HG03354 (cell line): ENCODE results near the gene KNCN.

Experiments
- ATAC-seq: cut with Tn5 transposase; IDR thresholded peaks from one replicate; pipeline ENCODE4 v1.9.1; 2021; ENCODE audit warnings: mild to moderate bottlenecking; ENCODE audit not compliant: unreplicated experiment, poor library complexity, severe bottlenecking

The KNCN gene

DNA sequence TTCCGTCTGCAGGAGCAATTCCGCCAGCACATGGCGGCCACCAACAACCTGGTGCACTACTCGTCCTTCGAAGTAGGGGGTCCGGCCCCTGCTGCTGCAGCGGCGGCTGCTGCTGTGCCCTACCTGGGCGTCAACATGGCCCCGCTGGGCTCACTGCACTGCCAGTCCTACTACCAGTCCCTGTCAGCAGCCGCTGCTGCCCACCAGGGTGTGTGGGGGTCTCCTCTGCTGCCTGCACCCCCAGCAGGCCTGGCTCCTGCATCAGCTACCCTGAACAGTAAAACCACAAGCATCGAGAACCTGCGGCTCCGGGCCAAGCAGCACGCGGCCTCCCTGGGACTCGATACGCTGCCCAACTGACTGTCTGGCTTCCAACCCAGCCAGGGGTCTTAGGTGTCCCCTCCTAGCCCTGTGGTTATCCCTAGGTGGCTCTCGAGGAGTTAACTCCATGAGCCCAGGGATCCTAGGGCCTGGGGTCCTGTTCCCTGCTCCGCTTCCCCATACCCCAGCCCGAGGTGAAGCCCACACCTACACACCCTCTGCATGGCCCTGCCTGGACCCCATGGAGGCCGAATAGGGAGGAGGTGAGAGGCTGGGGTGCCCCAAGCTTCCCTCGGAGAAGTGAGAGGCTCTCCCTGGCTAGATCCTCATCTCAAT, 39.2 kb downstream of the KNCN start:
- no peak for ATAC-seq

DNA sequence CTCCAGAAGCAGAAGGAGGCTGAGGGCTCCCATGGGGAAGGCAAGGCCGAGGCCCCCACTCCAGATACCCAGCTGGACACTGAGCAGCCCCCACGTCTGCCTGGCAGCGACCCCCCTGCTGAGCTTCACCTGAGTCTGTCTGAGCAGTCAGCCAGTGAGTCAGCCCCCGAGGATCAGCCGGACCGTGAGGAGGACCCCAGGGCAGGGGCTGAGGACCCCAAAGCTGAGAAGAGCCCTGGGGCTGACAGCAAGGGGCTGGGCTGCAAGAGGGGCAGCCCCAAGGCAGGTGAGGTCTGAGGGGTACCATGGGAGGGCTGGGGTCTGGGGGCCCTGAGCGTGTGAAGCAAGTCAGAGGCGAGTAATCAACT, 40.5 kb downstream of the KNCN start:
- no peak for ATAC-seq

DNA sequence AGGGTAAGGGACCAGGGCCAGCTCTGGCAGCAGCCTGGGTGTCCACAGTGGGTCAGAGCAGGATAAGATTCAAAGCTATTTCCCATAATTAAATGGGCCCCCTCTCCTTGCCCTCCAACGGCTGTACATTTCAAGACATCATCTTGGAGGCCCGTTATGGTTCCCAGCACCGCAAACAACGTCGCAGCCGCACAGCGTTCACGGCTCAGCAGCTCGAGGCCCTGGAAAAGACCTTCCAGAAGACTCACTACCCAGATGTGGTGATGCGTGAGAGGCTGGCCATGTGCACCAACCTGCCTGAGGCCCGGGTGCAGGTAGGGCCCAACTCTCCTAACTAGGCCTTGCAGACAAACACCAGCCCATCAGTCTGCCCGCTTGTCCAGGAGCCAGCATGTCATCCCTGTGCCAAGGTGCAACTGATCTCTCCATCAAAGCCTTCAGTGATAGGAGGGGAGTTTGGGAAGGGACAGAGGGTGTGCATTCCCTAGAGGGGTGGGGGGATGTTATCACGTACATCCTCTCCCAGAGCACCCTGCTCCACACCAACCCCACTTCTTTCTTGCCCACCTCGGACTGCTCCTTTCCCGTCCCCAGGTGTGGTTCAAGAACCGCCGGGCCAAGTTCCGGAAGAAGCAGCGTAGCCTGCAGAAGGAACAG, 41.0 kb downstream of the KNCN start:
- ATAC-seq = no peak

DNA sequence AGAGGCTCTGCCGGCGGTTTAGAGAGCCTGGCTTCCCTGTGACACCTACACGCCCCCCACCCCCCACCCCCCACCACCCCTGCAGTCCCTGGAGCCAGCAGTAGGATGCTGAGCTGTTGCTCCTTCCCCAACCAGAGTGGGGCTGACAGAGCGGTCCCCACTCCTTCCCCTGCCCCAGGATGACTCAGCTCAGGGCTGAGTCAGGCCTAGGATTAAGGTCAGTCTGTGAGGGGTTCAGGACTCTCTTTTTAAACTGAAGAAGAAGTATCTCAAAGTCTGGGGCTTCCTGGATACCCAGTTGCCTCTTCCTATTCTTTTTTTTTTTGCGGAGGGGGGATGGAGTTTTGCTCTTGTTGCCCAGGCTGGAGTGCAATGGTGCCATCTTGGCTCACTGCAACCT, 42.7 kb downstream of the KNCN start:
- no peak for ATAC-seq

- ATAC-seq = no peak
Observed at GRCh38 chr1:46506470-46507219, 44.8 kb downstream of the KNCN start.

DNA sequence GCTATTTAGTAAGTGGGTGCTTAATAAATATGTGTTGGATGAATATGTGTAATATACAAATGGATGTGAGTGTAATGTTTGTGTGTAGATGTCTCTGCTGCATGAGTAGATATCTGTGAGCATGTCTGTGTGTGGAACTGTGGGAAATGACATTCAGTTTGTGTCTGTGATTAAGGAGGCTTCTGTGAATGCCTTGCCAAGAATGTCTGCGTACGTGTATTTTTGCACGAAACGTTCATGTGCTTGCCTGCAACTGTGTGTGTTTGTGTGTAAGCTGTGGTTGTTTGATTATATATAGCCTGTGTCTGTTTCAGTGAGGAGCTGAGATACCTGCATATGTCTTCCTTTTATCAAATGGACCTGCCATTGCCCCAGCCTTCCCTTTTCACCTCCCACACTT, 48.0 kb downstream of the KNCN start:
- no peak for ATAC-seq

GRCh38 chr1:46501528-46501927, 49.9 kb downstream of the KNCN start:
- ATAC-seq = no peak

DNA sequence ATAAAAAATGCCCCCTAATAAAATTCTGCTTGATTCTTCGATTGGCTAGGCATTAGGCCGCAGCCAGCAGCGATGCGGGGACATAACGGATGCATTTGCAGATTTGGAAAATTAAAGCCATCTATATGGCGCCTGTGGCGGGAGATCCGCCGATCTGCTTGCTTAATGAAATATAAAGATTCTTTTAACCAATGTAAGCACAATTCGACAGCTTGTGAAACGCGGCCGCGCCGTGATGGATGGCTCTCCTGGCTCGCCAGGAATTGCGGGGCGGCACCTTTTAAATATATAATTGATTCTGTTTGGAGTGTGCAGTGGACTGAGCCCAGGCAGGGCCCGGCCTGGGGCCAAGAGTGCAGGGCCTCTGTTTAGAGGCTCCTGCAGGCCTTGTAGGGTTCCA, 53.8 kb downstream of the KNCN start:
- ATAC-seq = no peak

DNA sequence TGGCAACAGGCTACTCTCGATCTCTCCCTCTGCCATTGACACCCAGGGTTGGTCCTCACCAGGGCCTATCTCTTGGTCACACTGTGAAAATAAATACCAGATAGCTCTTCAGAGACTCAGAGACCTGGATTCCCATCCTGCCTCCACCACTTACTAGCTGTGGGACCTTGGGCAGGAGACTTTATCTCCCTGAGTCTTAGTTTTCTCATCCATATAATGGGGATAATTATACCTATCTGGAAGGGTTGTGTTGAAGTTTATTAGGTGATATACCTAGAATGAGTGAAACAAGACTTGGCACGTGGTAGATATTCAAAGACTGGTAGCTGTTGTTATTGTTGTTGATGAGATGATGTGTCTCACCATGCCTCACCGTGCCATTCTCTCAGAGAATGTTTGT, 54.4 kb downstream of the KNCN start:
- ATAC-seq = no peak

- ATAC-seq = no peak
Observed at GRCh38 chr1:46496505-46496904, 54.9 kb downstream of the KNCN start.

GRCh38 chr1:46495778-46496177, 55.7 kb downstream of the KNCN start:
- no peak for ATAC-seq
